Measurements from ENCODE around the gene OR7G1.
A peak's percentile ranks its signal among the peaks of the same experiment; 100 is the strongest.

OR7G1 gene

GRCh38 chr19:9109959-9110358, 5.6 kb downstream of the OR7G1 start:
- TF ChIP-seq CTCF (conservative IDR thresholded peaks at IDR 0.05; ENCODE audit: control insufficient read depth, insufficient read depth, low read depth, low read length), result no peak
- H3K4me3 ChIP-seq (ENCODE audit: control insufficient read depth, low read depth, low read length), result no peak overlapping the region
- DNase-seq (ENCODE audit: low read depth), result no peak

GRCh38 chr19:9107375-9107774, 8.2 kb downstream of the OR7G1 start, which contains the start of gene OR7G2:
Gene OR7G2, minus strand, starts transcription at chr19:9107475. Its CDS starts 4,232 bp downstream, at chr19:9103243.
- DNase-seq (ENCODE audit: low read depth), result no peak
- TF ChIP-seq CTCF (conservative IDR thresholded peaks at IDR 0.05; ENCODE audit: control insufficient read depth, insufficient read depth, low read depth, low read length), result no peak
- no peak within 1 kb of the TSS for H3K4me3 ChIP-seq (ENCODE audit: control insufficient read depth, low read depth, low read length)

GRCh38 chr19:9086761-9087160, 28.8 kb downstream of the OR7G1 start, which contains the start of gene OR1M1:
Gene OR1M1, plus strand, starts transcription at chr19:9087061. Its CDS starts 6,184 bp downstream, at chr19:9093245.
- no peak for TF ChIP-seq CTCF (conservative IDR thresholded peaks at IDR 0.05; ENCODE audit: control insufficient read depth, insufficient read depth, low read depth, low read length)
- no peak for DNase-seq (ENCODE audit: low read depth)
- no peak within 1 kb of the TSS for H3K4me3 ChIP-seq (ENCODE audit: control insufficient read depth, low read depth, low read length)

- no peak for TF ChIP-seq CTCF (conservative IDR thresholded peaks at IDR 0.05; ENCODE audit: control insufficient read depth, insufficient read depth, low read depth, low read length)
- DNase-seq (ENCODE audit: low read depth), result no peak
- no peak overlapping the region for H3K4me3 ChIP-seq (ENCODE audit: control insufficient read depth, low read depth, low read length)
Measured at GRCh38 chr19:9078651-9079050, 36.9 kb downstream of the OR7G1 start.

GRCh38 chr19:9076901-9077300, 38.7 kb downstream of the OR7G1 start:
- no peak overlapping the region for H3K4me3 ChIP-seq (ENCODE audit: control insufficient read depth, low read depth, low read length)
- no peak for TF ChIP-seq CTCF (conservative IDR thresholded peaks at IDR 0.05; ENCODE audit: control insufficient read depth, insufficient read depth, low read depth, low read length)
- no peak for DNase-seq (ENCODE audit: low read depth)

- TF ChIP-seq CTCF (conservative IDR thresholded peaks at IDR 0.05; ENCODE audit: control insufficient read depth, insufficient read depth, low read depth, low read length), result no peak
- no peak overlapping the region for H3K4me3 ChIP-seq (ENCODE audit: control insufficient read depth, low read depth, low read length)
- DNase-seq (ENCODE audit: low read depth), result peak; percentile 89
Measured at GRCh38 chr19:9075064-9075949, 40.3 kb downstream of the OR7G1 start.
